ENCODE data around the gene AXIN1.
A peak's percentile ranks its signal among the peaks of the same experiment; 100 is the strongest.
"Not testable (repeated sequence)": the region's sequence is repeated elsewhere in the genome, so short reads cannot be mapped to it uniquely, and the experiment has no call there.

The AXIN1 gene

GRCh38 chr16:354971-355461 is 2.5 kb upstream of the AXIN1 start:
- FAIRE-seq (no peak), DNase-seq (ENCODE audit: low spot score) (no peak)

GRCh38 chr16:354291-354881 is 1.9 kb upstream of the AXIN1 start:
- FAIRE-seq (no peak), DNase-seq (ENCODE audit: low spot score) (no peak)

DNA sequence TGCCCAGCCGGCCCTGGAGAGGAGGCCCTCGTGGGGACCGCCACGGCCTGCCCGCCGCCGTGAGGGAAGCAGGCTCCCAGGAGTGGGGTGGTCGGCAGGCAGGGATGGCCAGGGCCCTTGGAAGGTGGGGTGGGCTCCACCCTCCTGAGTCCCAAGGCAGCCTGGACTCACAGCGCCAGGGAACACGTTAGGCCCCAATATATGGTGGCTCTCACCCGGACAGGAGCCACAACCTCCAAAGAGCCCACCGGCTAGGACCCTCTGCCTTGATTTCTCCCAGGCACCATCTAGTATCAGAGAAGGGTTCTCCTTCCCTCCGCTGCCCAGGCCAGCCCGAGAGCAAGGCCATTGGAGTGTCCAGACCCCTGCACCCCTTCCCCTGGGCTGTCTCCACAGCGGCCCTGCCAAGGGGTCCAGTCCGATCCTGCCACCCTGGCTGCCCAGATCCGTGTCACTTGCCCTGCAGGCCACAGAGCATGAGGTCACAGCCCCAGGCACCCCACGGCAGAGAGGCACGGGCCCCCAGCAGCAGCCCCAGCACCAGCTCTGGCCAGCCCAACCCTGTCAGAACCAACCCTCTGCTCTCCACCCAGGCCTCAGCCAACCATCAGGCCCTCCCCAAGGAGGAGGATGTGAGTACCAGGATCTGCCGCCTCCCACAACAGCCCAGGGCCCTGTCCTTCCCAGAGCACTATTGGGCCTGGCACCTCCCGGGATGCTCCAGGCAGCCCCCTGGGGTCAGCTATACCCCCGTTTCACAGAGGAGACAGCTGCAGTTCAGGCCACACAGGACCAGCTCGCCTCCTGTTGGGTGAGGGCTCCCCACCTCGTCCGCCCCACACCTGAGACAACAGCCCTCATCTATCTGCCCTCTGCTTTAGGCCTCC is 1.1 kb upstream of the AXIN1 start:
- FAIRE-seq (no peak), DNase-seq (ENCODE audit: low spot score) (no peak)

- peak; percentile 27 for DNase-seq (ENCODE audit: low spot score)
- FAIRE-seq = no peak
These were observed 561 bp downstream of the AXIN1 start for GRCh38 chr16:351804-352520.

GRCh38 chr16:350203-350602 is 2.3 kb downstream of the AXIN1 start:
- FAIRE-seq = no peak
- no peak for DNase-seq (ENCODE audit: low spot score)

GRCh38 chr16:349211-349610 is 3.3 kb downstream of the AXIN1 start:
- DNase-seq (ENCODE audit: low spot score) (no peak), FAIRE-seq (no peak)

GRCh38 chr16:348495-348894 is 4.0 kb downstream of the AXIN1 start:
- FAIRE-seq; DNase-seq (ENCODE audit: low spot score): not testable (repeated sequence)

GRCh38 chr16:347203-347602 is 5.3 kb downstream of the AXIN1 start:
- FAIRE-seq = no peak
- DNase-seq (ENCODE audit: low spot score) = no peak

- DNase-seq (ENCODE audit: low spot score) = no peak
- FAIRE-seq = no peak
These were observed 5.9 kb downstream of the AXIN1 start for GRCh38 chr16:346587-346986.

DNA sequence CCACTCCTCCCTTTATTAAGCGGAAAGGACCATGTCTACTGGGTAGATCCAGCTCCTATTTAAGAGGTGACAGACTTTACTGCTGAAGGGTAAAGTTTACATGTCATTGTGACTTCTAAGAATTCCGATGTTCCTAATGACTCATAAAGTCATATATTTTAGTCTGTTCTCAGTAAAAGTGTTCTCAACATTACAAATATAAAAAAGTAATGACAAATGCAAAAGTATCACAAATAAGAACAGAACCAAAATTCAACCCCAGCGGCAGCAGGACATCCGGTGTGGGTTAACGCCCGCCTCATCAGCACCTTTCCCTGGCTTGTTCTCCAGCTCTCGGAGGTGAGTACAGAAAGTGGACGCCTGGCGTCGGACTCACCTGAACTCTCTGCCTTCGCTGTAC is 6.8 kb downstream of the AXIN1 start:
- no peak for DNase-seq (ENCODE audit: low spot score)
- no peak for FAIRE-seq

- DNase-seq (ENCODE audit: low spot score) (no peak), FAIRE-seq (no peak)
These were observed 9.9 kb downstream of the AXIN1 start for GRCh38 chr16:342455-343213.

DNA sequence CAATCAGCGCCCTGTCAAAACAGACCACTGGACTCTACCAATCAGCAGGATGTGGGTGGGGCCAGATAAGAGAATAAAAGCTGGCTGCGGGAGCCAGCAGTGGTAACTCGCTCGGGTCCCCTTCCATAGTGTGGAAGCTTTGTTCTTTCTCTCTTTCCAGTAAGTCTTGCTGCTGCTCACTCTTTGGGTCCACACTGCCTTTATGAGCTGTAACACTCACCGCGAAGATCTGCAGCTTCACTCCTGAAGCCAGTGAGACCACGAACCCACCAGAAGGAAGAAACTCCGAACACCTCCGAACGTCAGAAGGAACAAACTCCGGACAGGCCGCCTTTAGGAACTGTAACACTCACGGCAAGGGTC is 10.6 kb downstream of the AXIN1 start:
- FAIRE-seq; DNase-seq (ENCODE audit: low spot score): not testable (repeated sequence)

DNA sequence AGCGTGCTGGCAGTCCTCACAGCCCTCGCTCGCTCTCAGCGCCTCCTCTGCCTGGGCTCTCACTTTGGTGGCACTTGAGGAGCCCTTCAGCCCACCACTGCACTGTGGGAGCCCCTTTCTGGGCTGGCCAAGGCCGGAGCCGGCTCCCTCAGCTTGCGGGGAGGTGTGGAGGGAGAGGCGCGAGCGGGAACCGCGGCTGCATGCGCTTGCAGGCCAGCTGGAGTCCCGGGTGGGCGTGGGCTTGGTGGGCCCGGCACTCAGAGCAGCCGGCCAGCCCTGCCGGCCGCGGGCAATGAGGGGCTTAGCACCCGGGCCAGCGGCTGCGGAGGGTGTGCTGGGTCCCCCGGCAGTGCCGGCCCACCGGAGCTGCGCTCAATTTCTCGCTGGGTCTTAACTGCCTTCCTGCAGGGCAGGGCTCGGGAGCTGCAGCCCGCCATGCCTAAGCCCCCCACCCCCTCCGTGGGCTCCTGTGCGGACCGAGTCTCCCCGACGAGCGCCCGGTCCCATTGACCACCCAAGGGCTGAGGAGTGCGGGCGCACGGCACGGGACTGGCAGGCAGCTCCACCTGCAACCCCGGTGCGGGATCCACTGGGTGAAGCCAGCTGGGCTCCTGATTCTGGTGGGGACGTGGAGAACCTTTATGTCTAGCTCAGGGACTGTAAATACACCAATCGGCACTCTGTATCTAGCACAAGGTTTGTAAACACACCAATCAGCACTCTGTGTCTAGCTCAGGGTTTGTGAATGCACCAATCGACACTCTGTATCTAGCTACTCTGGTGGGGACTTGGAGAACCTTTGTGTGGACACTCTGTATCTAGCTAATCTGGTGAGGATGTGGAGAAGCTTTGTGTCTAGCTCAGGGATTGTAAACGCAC is 11.2 kb downstream of the AXIN1 start:
- not testable (repeated sequence) for DNase-seq (ENCODE audit: low spot score); FAIRE-seq

DNA sequence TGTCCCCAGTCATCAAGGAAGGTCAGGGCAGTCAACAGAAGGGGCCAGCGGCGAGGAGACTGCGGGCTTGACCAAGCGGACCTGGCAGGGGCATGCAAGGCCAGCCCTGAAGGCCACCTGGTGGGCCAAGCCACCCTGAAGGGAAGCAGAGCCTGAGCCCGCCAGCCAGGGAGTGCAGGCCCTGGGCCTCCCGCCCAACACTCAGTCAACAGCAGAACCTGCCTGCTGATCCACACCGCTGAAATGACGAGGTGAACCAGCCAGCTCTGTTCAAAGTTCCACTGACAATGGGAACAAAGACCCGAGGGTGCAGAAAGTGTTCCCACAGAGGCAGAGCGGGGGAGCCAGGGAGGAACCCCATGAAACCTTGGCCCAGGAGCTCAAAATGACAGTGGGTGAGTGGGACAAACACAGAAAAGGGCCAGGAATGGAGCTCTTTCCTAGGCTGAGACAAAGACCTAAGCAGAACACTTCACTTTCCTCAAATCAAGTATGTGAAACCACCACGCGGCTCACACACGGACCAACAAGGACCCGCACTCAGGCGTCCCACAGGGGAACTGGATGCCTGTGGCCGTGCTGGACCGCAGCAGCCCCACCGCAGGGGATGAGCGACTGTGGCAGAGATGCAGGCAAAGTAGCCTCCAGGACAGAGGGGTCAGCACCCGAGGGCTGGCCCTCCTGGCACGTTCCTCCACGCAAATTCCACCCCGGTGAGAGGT is 12.0 kb downstream of the AXIN1 start:
- FAIRE-seq (no peak), DNase-seq (ENCODE audit: low spot score) (no peak)

GRCh38 chr16:339680-340079 is 12.8 kb downstream of the AXIN1 start:
- DNase-seq (ENCODE audit: low spot score) (no peak), FAIRE-seq (no peak)

- DNase-seq (ENCODE audit: low spot score) = no peak
- FAIRE-seq = no peak
These were observed 14.4 kb downstream of the AXIN1 start for GRCh38 chr16:337975-338575.

DNA sequence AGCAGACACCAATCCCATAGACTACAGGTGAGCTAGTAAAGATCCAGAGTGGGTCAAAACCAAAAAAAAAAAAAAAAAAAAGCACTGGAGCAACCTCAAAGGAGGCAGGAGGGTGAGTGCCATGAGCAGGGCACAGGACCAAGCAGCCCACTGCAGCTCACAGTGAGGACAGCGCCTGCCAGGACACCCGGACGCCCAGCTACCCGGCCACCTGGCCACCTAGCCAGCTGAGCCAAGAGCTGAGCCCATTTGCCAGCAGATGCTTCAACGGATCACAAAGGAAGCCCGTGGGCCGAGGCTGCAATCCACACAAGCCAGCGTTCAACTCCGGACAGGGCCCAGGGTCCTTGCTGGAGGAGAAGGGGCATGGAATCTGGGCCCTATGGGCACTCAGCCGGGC is 15.1 kb downstream of the AXIN1 start:
- FAIRE-seq = no peak
- no peak for DNase-seq (ENCODE audit: low spot score)

GRCh38 chr16:336269-336668 is 16.3 kb downstream of the AXIN1 start:
- FAIRE-seq = no peak
- no peak for DNase-seq (ENCODE audit: low spot score)
